Panc1 (cell line): ENCODE measurements around the gene SORCS1. TPM values are rescaled to one million over a fixed set of nuclear protein-coding genes. Genes with fewer than 3 reads are reported as not detected.

ENCODE experiments used
- ATAC-seq: fragments of 200-7000 bp; cut with Tn5 transposase; 2 replicates; pipeline ENCODE4 v1.9.1; 2020; ENCODE audit warnings: mild to moderate bottlenecking, moderate library complexity
- BruUV-seq: library from RNA; stranded (reverse); fragments of 400-500 nt; replicated peaks from 2 replicates; lab custom pipeline; 2021; lab: Mats Ljungman, UMichigan
- CTCF ChIA-PET: fragments of 300-600 bp; sonication (Branson Sonifier 250); formaldehyde crosslinking; loops from one replicate; lab custom pipeline; 2022; ENCODE audit warnings: antibody characterized with exemption; lab: Charles Lee
- POLR2A ChIA-PET: fragments of 300-600 bp; sonication (Branson Sonifier 250); formaldehyde crosslinking; loops from one replicate; lab custom pipeline; 2022; ENCODE audit warnings: antibody characterized with exemption; lab: Charles Lee
- DNase-seq: peaks from one replicate; pipeline ENCODE4 v3.0.0-alpha.2; 2010; ENCODE audit warnings: low read depth, low spot score
- H3K27ac ChIP-seq: 2 replicates; pipeline ENCODE4 v1.5.1; 2011; ENCODE audit warnings: mild to moderate bottlenecking, low read length, inconsistent platforms
- H3K27me3 ChIP-seq: fragments of 200-500 bp; sonication (Bioruptor generic); 2 replicates; pipeline ENCODE4 v1.6.0; 2014; ENCODE audit warnings: low read length, inconsistent platforms; ENCODE audit not compliant: control insufficient read depth, insufficient read depth
- H3K36me3 ChIP-seq: fragments of 200-500 bp; sonication (Bioruptor generic); 2 replicates; pipeline ENCODE4 v1.5.1; 2014; ENCODE audit warnings: inconsistent platforms, mild to moderate bottlenecking, low read length, moderate library complexity; ENCODE audit not compliant: control insufficient read depth, insufficient read depth
- H3K4me1 ChIP-seq: 2 replicates; pipeline ENCODE4 v1.5.1; 2011; ENCODE audit warnings: inconsistent platforms, mild to moderate bottlenecking, low read length, moderate library complexity; ENCODE audit not compliant: control insufficient read depth, insufficient read depth
- H3K4me3 ChIP-seq, 2 experiments: 2 replicates each; pipeline ENCODE4 v1.5.1; 2011 to 2012; ENCODE audit warnings: low read depth in 2 of 2, low read length in 2 of 2, mild to moderate bottlenecking in 2 of 2, inconsistent platforms in 1 of 2, moderate library complexity in 1 of 2
- H3K9me3 ChIP-seq: fragments of 200-500 bp; sonication (Bioruptor generic); 2 replicates; pipeline ENCODE4 v1.5.1; 2014; ENCODE audit warnings: low read depth, mild to moderate bottlenecking, inconsistent platforms, low read length, moderate library complexity; ENCODE audit not compliant: control insufficient read depth, insufficient read depth
- CTCF ChIP-seq: fragments of 450-650 bp; IDR thresholded peaks from 2 replicates; pipeline ENCODE4 v1.5.1; 2017; ENCODE audit warnings: mild to moderate bottlenecking
- POLR2AphosphoS5 ChIP-seq: IDR thresholded peaks from 2 replicates; pipeline ENCODE4 v1.6.1; 2012; ENCODE audit warnings: mild to moderate bottlenecking, low read depth, low read length, moderate library complexity
- SIN3A ChIP-seq: IDR thresholded peaks from 2 replicates; pipeline ENCODE4 v1.6.1; 2012; ENCODE audit warnings: low read depth, mild to moderate bottlenecking, low read length, moderate library complexity, borderline replicate concordance; ENCODE audit not compliant: insufficient read depth
- TCF7L2 ChIP-seq: IDR thresholded peaks from 2 replicates; pipeline ENCODE4 v1.6.1; 2011; ENCODE audit warnings: mild to moderate bottlenecking, low read depth, low read length, inconsistent platforms
- in situ Hi-C: cut with HindIII; loops from 2 replicates; pipeline ENCODE4 v1.10.0; 2016; ENCODE audit warnings: low sequenced_read_pairs, low pct_unique_long_range_greater_than_20kb
- intact Hi-C: fragments of 100-400 bp; cut with micrococcal nuclease; formaldehyde crosslinking; loops from one replicate; pipeline ENCODE4 v1.10.0; 2022; ENCODE audit not compliant: unreplicated experiment
- total RNA-seq: library from RNA; stranded (reverse); gene quantifications from one replicate; pipeline ENCODE4 v1.2.1, GENCODE V29; 2021; ENCODE audit not compliant: unreplicated experiment
- TF ChIP-seq, protein P1 (sequence below), 2 experiments: IDR thresholded peaks; 2 replicates each; pipeline ENCODE4 v1.6.1; 2011 to 2012; ENCODE audit warnings: low read depth in 2 of 2, control low read depth in 1 of 2, low read length in 1 of 2, mild to moderate bottlenecking in 1 of 2, moderate library complexity in 1 of 2; ENCODE audit not compliant: insufficient read depth in 1 of 2

The SORCS1 gene
- total RNA-seq, 1 experiment from 2014 or later: not detected

- in situ Hi-C loops: no loop called here
- Histone ChIP-seq H3K27ac (no peak overlapping the region), H3K9me3 (no peaks in the 10 kb centered on the region), H3K4me1 (no peaks in the 10 kb centered on the region), H3K36me3 (no peaks in the 10 kb centered on the region), H3K4me3 (no peak overlapping the region), H3K27me3 (no peaks in the 10 kb centered on the region)
- DNase-seq (no peak), ATAC-seq (no peak)
- POLR2A ChIA-PET: no interaction called here
- intact Hi-C loops: no loop called here
- TF ChIP-seq CTCF: peak; percentile 36
- TF ChIP-seq, protein P1, sequence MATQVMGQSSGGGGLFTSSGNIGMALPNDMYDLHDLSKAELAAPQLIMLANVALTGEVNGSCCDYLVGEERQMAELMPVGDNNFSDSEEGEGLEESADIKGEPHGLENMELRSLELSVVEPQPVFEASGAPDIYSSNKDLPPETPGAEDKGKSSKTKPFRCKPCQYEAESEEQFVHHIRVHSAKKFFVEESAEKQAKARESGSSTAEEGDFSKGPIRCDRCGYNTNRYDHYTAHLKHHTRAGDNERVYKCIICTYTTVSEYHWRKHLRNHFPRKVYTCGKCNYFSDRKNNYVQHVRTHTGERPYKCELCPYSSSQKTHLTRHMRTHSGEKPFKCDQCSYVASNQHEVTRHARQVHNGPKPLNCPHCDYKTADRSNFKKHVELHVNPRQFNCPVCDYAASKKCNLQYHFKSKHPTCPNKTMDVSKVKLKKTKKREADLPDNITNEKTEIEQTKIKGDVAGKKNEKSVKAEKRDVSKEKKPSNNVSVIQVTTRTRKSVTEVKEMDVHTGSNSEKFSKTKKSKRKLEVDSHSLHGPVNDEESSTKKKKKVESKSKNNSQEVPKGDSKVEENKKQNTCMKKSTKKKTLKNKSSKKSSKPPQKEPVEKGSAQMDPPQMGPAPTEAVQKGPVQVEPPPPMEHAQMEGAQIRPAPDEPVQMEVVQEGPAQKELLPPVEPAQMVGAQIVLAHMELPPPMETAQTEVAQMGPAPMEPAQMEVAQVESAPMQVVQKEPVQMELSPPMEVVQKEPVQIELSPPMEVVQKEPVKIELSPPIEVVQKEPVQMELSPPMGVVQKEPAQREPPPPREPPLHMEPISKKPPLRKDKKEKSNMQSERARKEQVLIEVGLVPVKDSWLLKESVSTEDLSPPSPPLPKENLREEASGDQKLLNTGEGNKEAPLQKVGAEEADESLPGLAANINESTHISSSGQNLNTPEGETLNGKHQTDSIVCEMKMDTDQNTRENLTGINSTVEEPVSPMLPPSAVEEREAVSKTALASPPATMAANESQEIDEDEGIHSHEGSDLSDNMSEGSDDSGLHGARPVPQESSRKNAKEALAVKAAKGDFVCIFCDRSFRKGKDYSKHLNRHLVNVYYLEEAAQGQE (IDR thresholded peaks at IDR 0.05; ENCODE audit: insufficient read depth in 1 of 2, low read depth in 2 of 2, low read length in 1 of 2): no peak
- CTCF ChIA-PET: no interaction called here
- BruUV-seq: no TSS peak
These were observed 554.8 kb downstream of the SORCS1 start for GRCh38 chr10:106609470-106610266.

- TF ChIP-seq TCF7L2 (no peak), SIN3A (no peak), POLR2AphosphoS5 (no peak), CTCF (no peak)
- TF ChIP-seq, protein P1 (IDR thresholded peaks at IDR 0.05; ENCODE audit: insufficient read depth in 1 of 2, low read depth in 2 of 2, low read length in 1 of 2): no peak
- no peak for DNase-seq
- ATAC-seq: no peak
- CTCF ChIA-PET: no interaction called here
- Histone ChIP-seq H3K4me1 (no peaks in the 10 kb centered on the region), H3K9me3 (no peaks in the 10 kb centered on the region), H3K27ac (no peak overlapping the region), H3K4me3 (no peak overlapping the region), H3K36me3 (no peaks in the 10 kb centered on the region), H3K27me3 (no peaks in the 10 kb centered on the region)
- in situ Hi-C loops (no loop called here), intact Hi-C loops (no loop called here)
- POLR2A ChIA-PET: no interaction called here
- no TSS peak for BruUV-seq
These were observed 556.4 kb downstream of the SORCS1 start for GRCh38 chr10:106608066-106608465.
